Uterus (tissue), 4 donors: Measurements from ENCODE around the gene TPRG1. TPM values are rescaled to one million over a fixed set of nuclear protein-coding genes. Genes with fewer than 3 reads are reported as not detected.

Source experiments
- DNase-seq, 2 donors: peaks; one replicate each; pipeline ENCODE4 v3.0.0-alpha.2; 2019 to 2020
- H3K27ac ChIP-seq, 2 donors: fragments of 200-600 bp; sonication (generic); 1 replicate in 1 of 2; 2 replicates in 1 of 2; pipeline ENCODE4 v1.5.1; 2016 to 2018
- H3K27me3 ChIP-seq, 2 donors: fragments of 200-600 bp; sonication (generic); one replicate each; pipeline ENCODE4 v1.5.1; 2018 to 2019; ENCODE audit warnings: control low read depth in 1 of 2
- H3K36me3 ChIP-seq, 2 donors: fragments of 200-600 bp; sonication (generic); one replicate each; pipeline ENCODE4 v1.5.1; 2019; ENCODE audit warnings: control low read depth in 1 of 2
- H3K4me1 ChIP-seq, 2 donors: fragments of 200-600 bp; sonication (generic); one replicate each; pipeline ENCODE4 v1.5.1; 2018 to 2019; ENCODE audit warnings: control low read depth in 1 of 2
- H3K4me3 ChIP-seq, 2 donors: fragments of 200-600 bp; sonication (generic); 1 replicate in 1 of 2; 2 replicates in 1 of 2; pipeline ENCODE4 v1.5.1; 2018 to 2019; ENCODE audit warnings: mild to moderate bottlenecking in 1 of 2
- H3K9me3 ChIP-seq, 2 donors: fragments of 200-600 bp; sonication (generic); one replicate each; pipeline ENCODE4 v1.5.1; 2019; ENCODE audit warnings: control low read depth in 1 of 2
- CTCF ChIP-seq, 4 experiments: fragments of 200-600 bp in 2 of 4; fragments of 450-650 bp in 2 of 4; sonication (generic) in 2 of 4; IDR thresholded peaks; one replicate each; pipeline ENCODE4 v1.5.1; 2016 to 2019; ENCODE audit warnings: antibody characterized with exemption in 4 of 4, mild to moderate bottlenecking in 2 of 4, moderate library complexity in 1 of 4
- POLR2A ChIP-seq, 2 donors: fragments of 450-650 bp; IDR thresholded peaks; one replicate each; pipeline ENCODE4 v1.6.1; 2016; ENCODE audit warnings: antibody characterized with exemption in 2 of 2, mild to moderate bottlenecking in 1 of 2, moderate library complexity in 1 of 2
- intact Hi-C: fragments of 100-400 bp; cut with DNase I; formaldehyde crosslinking; loops from one replicate; pipeline ENCODE4 v1.15.1; 2023; ENCODE audit warnings: low total_unique reads
- total RNA-seq, 4 donors: library from RNA; depleted of rRNA in 3 of 4; stranded (reverse); fragments of >200 nt in 3 of 4; gene quantifications; one replicate each; pipeline versions ENCODE4 v1.1.0 to v1.2.4, GENCODE V29; 2014 to 2023
- donor health status: DM: yes; HTN: yes; CAD: no.

Gene TPRG1
- total RNA-seq, 4 donors from 2014 or later, result 7.7 to 29.4 (median 8.3) TPM

- Histone ChIP-seq H3K27ac (no peak overlapping the region), H3K9me3 (no peaks in the 10 kb centered on the region), H3K4me1 (no peaks in the 10 kb centered on the region), H3K36me3 (no peaks in the 10 kb centered on the region), H3K4me3 (no peak overlapping the region), H3K27me3 (no peaks in the 10 kb centered on the region)
- intact Hi-C loops, result no loop called here
- no peak for DNase-seq
- TF ChIP-seq CTCF (IDR thresholded peaks at IDR 0.05) (no peak), POLR2A (IDR thresholded peaks at IDR 0.05) (no peak)
Measured at GRCh38 chr3:189308608-189309007, 136.8 kb downstream of the TPRG1 start.

GRCh38 chr3:189309400-189309975 is 137.7 kb downstream of the TPRG1 start:
- TF ChIP-seq CTCF (IDR thresholded peaks at IDR 0.05) (no peak), POLR2A (IDR thresholded peaks at IDR 0.05) (no peak)
- no peaks in the 10 kb centered on the region for H3K27me3 ChIP-seq
- no peak overlapping the region for H3K4me3 ChIP-seq
- no peak overlapping the region for H3K27ac ChIP-seq
- no peaks in the 10 kb centered on the region for H3K36me3 ChIP-seq
- DNase-seq, result no peak
- intact Hi-C loops, result no loop called here
- no peaks in the 10 kb centered on the region for H3K9me3 ChIP-seq
- no peaks in the 10 kb centered on the region for H3K4me1 ChIP-seq

- no peak for TF ChIP-seq CTCF (IDR thresholded peaks at IDR 0.05)
- no peak for TF ChIP-seq POLR2A (IDR thresholded peaks at IDR 0.05)
- no peak overlapping the region for H3K27ac ChIP-seq
- intact Hi-C loops, result no loop called here
- H3K4me1 ChIP-seq, result no peaks in the 10 kb centered on the region
- no peak overlapping the region for H3K4me3 ChIP-seq
- no peaks in the 10 kb centered on the region for H3K9me3 ChIP-seq
- H3K36me3 ChIP-seq, result no peaks in the 10 kb centered on the region
- H3K27me3 ChIP-seq, result no peaks in the 10 kb centered on the region
- DNase-seq, result no peak
Measured at GRCh38 chr3:189311521-189311920, 139.8 kb downstream of the TPRG1 start.

- Histone ChIP-seq H3K9me3 (no peaks in the 10 kb centered on the region), H3K27me3 (no peaks in the 10 kb centered on the region), H3K4me3 (no peak overlapping the region), H3K27ac (no peak overlapping the region), H3K36me3 (no peaks in the 10 kb centered on the region), H3K4me1 (no peaks in the 10 kb centered on the region)
- intact Hi-C loops, result no loop called here
- DNase-seq, result no peak
- TF ChIP-seq POLR2A (IDR thresholded peaks at IDR 0.05) (no peak), CTCF (IDR thresholded peaks at IDR 0.05) (no peak)
Measured at GRCh38 chr3:189312866-189313265, 141.1 kb downstream of the TPRG1 start.

GRCh38 chr3:189316296-189317019 is 144.7 kb downstream of the TPRG1 start:
- Histone ChIP-seq H3K9me3 (no peaks in the 10 kb centered on the region), H3K4me1 (no peaks in the 10 kb centered on the region), H3K36me3 (no peaks in the 10 kb centered on the region), H3K27ac (no peak overlapping the region), H3K4me3 (no peak overlapping the region), H3K27me3 (no peaks in the 10 kb centered on the region)
- TF ChIP-seq CTCF (IDR thresholded peaks at IDR 0.05) (no peak), POLR2A (IDR thresholded peaks at IDR 0.05) (no peak)
- intact Hi-C loops, result no loop called here
- no peak for DNase-seq
